Activated CD4-positive, alpha-beta T cell treated with anti-CD3 and anti-CD28 coated beads, Interleukin-2, amount 50 U/mL, for 1 hour (primary cell): ENCODE data around the gene ARMC7.
"Not testable (repeated sequence)": the region's sequence is repeated elsewhere in the genome, so short reads cannot be mapped to it uniquely, and the experiment has no call there.

Experiments
- DNase-seq: peaks from one replicate; pipeline ENCODE4 v3.0.0-alpha.2; 2020

The ARMC7 gene

GRCh38 chr17:75109407-75110233 lies at the start of gene ARMC7:
Gene ARMC7, plus strand, starts transcription at chr17:75109969. Its CDS starts 320 bp downstream, at chr17:75110289.
- peak; percentile 90 for DNase-seq

DNA sequence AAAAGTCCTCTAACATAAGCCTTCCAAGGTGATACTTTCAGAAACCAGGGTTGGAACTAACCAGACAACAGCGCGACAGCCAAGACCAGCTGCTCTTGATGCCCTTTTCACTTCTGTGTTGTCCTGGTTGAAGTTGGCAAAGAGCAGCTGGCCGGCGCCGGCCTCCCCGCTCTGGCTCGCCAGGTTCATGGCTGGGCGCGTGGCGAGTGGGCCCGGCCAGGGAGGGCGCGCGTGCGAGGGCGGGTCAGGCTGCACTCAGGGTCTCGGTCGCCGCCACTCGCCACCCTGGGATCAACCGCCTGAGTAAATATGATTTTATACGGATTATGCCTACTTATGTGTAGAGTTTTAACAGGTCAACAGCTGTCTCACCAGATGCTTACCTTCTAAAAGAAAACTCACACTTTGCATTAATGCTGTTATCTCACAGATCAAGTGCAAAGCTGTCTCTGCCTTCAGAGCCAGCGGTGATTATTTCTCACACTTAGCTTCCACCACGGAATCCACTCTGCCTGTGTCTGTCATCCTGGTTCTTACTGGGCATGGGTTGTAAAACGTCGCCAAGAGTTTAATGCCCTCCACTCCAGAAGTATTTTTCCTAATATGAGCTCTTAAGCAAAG lies 49.2 kb upstream of the ARMC7 start:
- DNase-seq, result no peak

GRCh38 chr17:75061055-75061438 lies 48.7 kb upstream of the ARMC7 start:
- no peak for DNase-seq

DNA sequence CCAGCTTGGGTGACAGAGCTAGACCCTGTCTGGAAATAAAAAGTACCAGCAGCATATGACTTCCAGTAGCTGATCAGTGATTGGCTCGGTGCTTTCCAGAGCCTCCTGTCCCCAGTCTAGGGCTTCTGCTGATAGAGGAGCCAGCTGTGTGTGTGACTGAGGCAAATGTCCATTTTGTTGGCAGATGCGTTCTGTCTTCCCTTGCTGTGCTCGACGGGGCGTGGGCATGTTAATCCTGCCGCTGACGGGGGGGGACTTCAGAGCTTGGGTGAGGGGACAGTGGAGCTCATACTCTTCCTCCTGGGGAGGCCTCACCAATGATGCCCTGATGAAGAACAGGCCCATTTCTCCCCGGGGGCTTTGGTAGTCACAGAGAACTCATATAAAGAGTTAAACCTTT lies 48.2 kb upstream of the ARMC7 start:
- no peak for DNase-seq

- DNase-seq, result no peak
These were observed 46.6 kb upstream of the ARMC7 start for GRCh38 chr17:75063201-75063600.

GRCh38 chr17:75063626-75064025 lies 46.1 kb upstream of the ARMC7 start:
- no peak for DNase-seq

GRCh38 chr17:75064040-75064439 lies 45.7 kb upstream of the ARMC7 start:
- DNase-seq, result no peak

DNA sequence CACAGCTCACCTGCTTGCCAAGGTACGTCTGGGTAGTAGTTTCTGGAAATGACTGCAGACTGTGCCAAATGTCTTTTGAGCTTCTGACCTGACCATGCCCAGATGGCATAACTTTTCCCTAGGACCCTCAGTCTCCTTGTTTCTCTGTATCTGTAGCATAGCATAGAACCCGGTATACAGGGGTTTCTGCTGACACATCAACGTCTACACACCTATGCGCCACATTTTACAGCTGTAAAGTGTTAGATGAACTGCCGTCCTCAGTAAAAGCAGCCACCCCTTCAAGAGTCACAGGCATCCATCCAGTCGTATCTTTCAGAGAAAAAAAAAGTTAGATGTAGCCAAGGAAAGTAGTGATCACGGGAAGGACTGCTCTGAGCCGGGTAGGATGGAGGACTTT lies 45.3 kb upstream of the ARMC7 start:
- DNase-seq, result no peak

DNA sequence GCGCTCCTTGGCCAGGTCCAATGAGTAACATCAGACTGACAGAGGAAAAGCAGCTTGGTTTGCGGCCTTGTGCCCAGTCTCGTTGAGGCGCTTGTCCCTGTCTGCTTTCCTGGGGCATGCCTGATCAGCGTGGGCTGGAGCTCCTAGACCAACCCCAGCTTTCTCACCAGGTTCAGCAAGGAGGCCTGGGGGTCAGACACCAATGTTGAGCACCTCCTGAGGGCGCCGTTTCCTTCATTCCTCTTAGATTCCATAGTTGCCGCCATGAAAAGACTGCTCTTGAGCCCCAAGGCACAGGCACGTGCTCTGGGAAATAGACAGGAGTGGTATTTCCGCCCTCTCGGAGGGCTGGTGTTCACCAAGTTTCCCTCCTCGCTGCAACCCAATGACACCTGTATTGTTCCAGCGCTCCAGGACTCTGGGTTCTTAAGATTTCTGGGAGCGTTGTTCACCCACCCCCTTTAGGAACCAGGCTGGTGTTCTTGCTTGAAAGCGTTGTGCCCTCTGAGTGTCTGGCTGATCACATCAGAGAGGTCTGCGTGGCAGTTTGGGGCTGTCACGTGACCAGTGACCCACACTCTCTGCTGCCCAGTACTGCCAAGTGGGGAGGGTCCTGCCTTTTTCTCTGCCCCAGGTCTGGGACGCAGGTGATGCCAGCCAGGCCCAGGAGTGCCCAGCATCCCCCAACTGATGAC lies 44.8 kb upstream of the ARMC7 start:
- DNase-seq, result no peak

GRCh38 chr17:75065562-75066151 lies 44.1 kb upstream of the ARMC7 start:
- DNase-seq, result no peak

- DNase-seq, result no peak
These were observed 41.9 kb upstream of the ARMC7 start for GRCh38 chr17:75067856-75068255.

DNA sequence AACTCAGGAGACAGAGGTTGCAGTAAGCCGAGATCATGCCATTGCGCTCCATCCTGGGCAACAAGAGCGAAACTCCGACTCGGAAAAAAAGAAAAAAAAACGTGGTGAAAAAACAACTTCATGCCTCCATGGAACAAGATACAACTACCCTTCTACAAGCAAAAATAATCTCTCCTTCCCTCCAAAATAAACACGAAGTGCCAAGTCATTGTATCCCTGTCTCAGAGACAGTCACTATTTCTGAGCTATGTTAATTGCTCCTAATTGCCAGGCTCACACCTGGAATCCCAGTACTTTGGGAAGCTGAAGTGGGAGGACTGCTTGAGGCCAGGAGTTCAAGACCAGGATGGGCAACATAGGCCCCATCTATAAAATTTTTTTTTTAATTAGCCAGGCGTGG lies 41.0 kb upstream of the ARMC7 start:
- DNase-seq, result no peak

DNA sequence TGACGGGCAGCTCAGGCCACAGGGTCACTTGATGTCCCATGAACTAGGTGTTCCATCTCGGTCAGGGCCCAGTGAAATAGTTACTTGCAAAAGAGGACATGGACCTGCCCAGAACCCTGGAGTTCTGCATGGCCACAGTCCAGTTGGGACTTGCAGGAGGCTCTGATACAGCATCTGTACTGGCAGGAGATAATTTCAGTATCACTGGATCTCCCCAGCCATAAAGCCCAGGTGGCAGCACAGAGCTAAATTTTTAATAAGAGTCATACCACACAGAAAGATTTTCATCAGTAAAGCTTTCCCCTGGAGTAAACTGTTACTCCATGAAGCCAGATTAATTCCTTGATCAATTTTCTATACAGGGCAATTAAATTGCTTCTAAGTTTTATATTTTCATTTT lies 40.0 kb upstream of the ARMC7 start:
- no peak for DNase-seq

GRCh38 chr17:75071478-75072271 lies 38.1 kb upstream of the ARMC7 start:
- DNase-seq, result not testable (repeated sequence)

GRCh38 chr17:75072909-75073308 lies 36.9 kb upstream of the ARMC7 start:
- not testable (repeated sequence) for DNase-seq

DNA sequence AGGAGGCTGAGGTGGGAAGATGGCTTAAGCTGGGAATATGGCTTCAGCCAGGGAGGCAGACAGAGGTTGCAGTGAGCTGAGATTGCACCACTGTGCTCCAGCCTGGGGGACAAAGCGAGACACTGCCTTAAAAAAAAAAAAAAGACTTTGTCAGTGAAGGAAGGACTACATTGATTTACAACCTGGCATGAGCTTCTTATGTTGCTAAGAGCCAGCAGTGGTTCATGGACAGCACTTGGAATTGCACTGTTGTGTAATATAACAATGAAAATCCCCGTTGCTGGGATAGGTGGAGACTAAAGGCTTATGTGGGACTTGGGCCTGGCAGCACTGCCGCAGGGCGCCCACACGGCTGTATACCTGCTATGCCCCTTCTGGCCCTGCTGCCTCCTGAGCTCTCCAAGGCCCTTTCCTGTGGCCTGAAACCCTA lies 36.1 kb upstream of the ARMC7 start:
- no peak for DNase-seq

DNA sequence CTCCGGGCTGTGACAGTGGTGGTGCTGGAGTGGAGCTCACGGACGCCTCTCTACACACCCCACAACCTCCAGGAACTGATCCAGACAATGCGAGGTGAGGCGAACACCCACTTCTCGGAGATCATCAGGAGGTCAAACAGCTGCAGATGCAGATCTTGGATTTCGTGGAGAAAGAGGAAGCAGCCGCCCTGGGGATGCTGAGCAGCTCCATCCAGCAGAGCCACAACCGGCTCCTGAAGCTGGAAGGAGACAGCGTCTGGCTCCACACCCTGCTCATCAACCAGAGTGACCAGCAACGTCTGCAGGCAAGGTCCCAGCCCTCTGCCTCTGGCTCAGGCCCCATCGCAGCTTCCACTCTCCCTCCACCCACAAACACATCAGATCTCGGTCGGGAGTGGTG lies 35.2 kb upstream of the ARMC7 start:
- no peak for DNase-seq

DNA sequence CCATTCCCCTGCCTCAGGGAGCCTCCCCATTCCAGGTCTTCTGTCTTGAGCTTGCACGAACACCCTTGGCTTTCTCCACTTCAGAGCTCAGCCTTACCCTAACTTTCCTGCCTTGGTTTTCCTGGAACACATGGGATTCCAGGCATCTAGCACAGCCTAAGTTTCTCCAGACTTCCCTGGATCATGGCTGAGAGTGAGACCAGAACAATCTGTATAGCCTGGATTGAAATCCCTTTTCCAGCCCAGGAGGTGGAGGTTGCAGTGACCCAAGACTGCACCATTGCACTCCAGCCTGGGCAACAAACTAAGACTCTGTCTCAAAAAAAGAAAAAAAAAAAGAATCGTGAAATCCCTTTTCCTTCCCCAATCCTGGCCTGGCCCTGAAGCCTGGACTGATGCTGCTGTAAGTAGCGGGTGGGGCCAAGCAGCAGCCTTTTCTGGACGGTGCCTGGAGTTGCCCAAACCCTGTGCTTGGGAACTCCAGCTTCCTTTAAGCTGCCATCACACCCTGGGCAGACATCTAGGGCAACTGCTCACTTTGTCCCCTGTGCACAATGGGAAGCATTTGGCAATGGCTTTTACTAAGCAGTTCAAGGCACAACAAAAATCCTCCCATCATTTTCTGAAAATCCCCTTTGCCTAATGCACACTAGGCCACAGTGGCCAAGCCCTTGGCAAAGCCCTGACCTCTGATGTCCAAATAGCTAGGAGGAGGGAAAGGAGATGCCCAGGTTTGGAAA lies 34.0 kb upstream of the ARMC7 start:
- no peak for DNase-seq

- no peak for DNase-seq
These were observed 32.7 kb upstream of the ARMC7 start for GRCh38 chr17:75077072-75077495.

GRCh38 chr17:75077496-75078283 lies 32.1 kb upstream of the ARMC7 start:
- peak; percentile 50 for DNase-seq
